HepG2 (cell line): ENCODE results near the gene EGR1. TPM values are rescaled to one million over a fixed set of nuclear protein-coding genes. Genes with fewer than 3 reads are reported as not detected.
A peak's percentile ranks its signal among the peaks of the same experiment; 100 is the strongest.

Experiments
- FOSL2 ChIP-seq: sonication (generic); formaldehyde crosslinking; IDR thresholded peaks from 2 replicates; pipeline ENCODE4 v1.4.0; 2020; ENCODE audit warnings: missing genetic modification reagents
- IKZF5 ChIP-seq: IDR thresholded peaks from 2 replicates; pipeline ENCODE4 v1.6.1; 2018; ENCODE audit warnings: missing genetic modification reagents, mild to moderate bottlenecking, missing compliant biosample characterization
- KLF12 ChIP-seq: sonication (generic); formaldehyde crosslinking; IDR thresholded peaks from 2 replicates; pipeline ENCODE4 v1.4.0; 2020; ENCODE audit warnings: missing genetic modification reagents, borderline replicate concordance
- NBN ChIP-seq: fragments of 450-650 bp; conservative IDR thresholded peaks from 2 replicates; pipeline ENCODE4 v1.6.1; 2017
- NFKBIZ ChIP-seq: IDR thresholded peaks from 2 replicates; pipeline ENCODE4 v1.6.1; 2018; ENCODE audit warnings: missing genetic modification reagents, missing compliant biosample characterization
- ONECUT2 ChIP-seq: sonication (generic); formaldehyde crosslinking; IDR thresholded peaks from 2 replicates; pipeline ENCODE4 v1.4.0; 2020; ENCODE audit warnings: missing genetic modification reagents
- RBFOX2 ChIP-seq: fragments of 200-400 bp; formaldehyde crosslinking; IDR thresholded peaks from 2 replicates; pipeline ENCODE4 v1.6.1; 2017; ENCODE audit warnings: low read depth, mild to moderate bottlenecking, low read length
- SRSF4 ChIP-seq: fragments of 200-400 bp; formaldehyde crosslinking; IDR thresholded peaks from one replicate; pipeline ENCODE4 v1.6.1; 2018; ENCODE audit warnings: mild to moderate bottlenecking, low read depth, low read length, moderate library complexity; ENCODE audit not compliant: poor library complexity, severe bottlenecking
- TCF7 ChIP-seq: sonication (generic); IDR thresholded peaks from 2 replicates; pipeline ENCODE4 v1.6.1; 2016; ENCODE audit warnings: antibody characterized with exemption, low read depth
- ZFP36L1 ChIP-seq: sonication (generic); formaldehyde crosslinking; IDR thresholded peaks from 2 replicates; pipeline ENCODE4 v1.8.0; 2022; ENCODE audit warnings: mild to moderate bottlenecking, missing genetic modification reagents, moderate library complexity
- ZMYM2 ChIP-seq: sonication (generic); formaldehyde crosslinking; IDR thresholded peaks from 2 replicates; pipeline ENCODE4 v1.8.0; 2022; ENCODE audit warnings: mild to moderate bottlenecking, missing genetic modification reagents
- ZNF33A ChIP-seq: sonication (generic); formaldehyde crosslinking; IDR thresholded peaks from 2 replicates; pipeline ENCODE4 v1.5.1; 2020; ENCODE audit warnings: missing genetic modification reagents, mild to moderate bottlenecking, moderate library complexity, borderline replicate concordance
- ZNF704 ChIP-seq: sonication (generic); formaldehyde crosslinking; IDR thresholded peaks from 2 replicates; pipeline ENCODE4 v1.8.1; 2023; ENCODE audit warnings: mild to moderate bottlenecking, inconsistent platforms, moderate library complexity, missing genetic modification reagents, borderline replicate concordance
- ZNF878 ChIP-seq: sonication (generic); formaldehyde crosslinking; IDR thresholded peaks from 2 replicates; pipeline ENCODE4 v1.8.1; 2023; ENCODE audit warnings: mild to moderate bottlenecking, missing genetic modification reagents, moderate library complexity
- ZSCAN5A ChIP-seq: sonication (generic); formaldehyde crosslinking; IDR thresholded peaks from 2 replicates; pipeline ENCODE4 v1.8.0; 2022; ENCODE audit warnings: mild to moderate bottlenecking, missing genetic modification reagents, borderline replicate concordance
- polyA plus RNA-seq, 8 experiments: library from polyadenylated mRNA; depleted of rRNA in 3 of 8; stranded (reverse) in 7 of 8; unstranded in 1 of 8; fragments of >200 nt; fragmentation: Illumina TruSeq in 4 of 8; extraction: Trizol in 4 of 8; gene quantifications; 2 replicates each; pipeline versions ENCODE4 v1.2.1 to v1.2.3, GENCODE V29; 2011 to 2016; ENCODE audit warnings: low read depth in 4 of 8, missing spikeins in 1 of 8, mixed read lengths in 1 of 8; ENCODE audit not compliant: insufficient read depth in 1 of 8
- total RNA-seq, 5 experiments: library from RNA; depleted of rRNA; stranded (reverse); fragments of >200 nt; fragmentation: Illumina TruSeq; extraction: Trizol; gene quantifications; 2 replicates each; pipeline ENCODE4 v1.2.3, GENCODE V29; 2016; ENCODE audit warnings: low read depth in 1 of 5
- TF ChIP-seq, protein P1 (sequence below): sonication (generic); formaldehyde crosslinking; IDR thresholded peaks from 2 replicates; pipeline ENCODE4 v1.4.0; 2020; ENCODE audit warnings: low read depth, mild to moderate bottlenecking, missing genetic modification reagents
- TF ChIP-seq, protein P2 (sequence below): IDR thresholded peaks from 2 replicates; pipeline ENCODE4 v1.6.1; 2016
- TF ChIP-seq, protein P3 (sequence below): sonication (generic); formaldehyde crosslinking; IDR thresholded peaks from 2 replicates; pipeline ENCODE4 v1.4.0; 2020; ENCODE audit warnings: missing genetic modification reagents, borderline replicate concordance

EGR1 gene
- total and polyA plus RNA-seq, 2 of the 13 experiments (the other 11 are each of a cell fraction or from before 2014, with no cell fraction given) = 4.1 to 4.5 TPM

DNA sequence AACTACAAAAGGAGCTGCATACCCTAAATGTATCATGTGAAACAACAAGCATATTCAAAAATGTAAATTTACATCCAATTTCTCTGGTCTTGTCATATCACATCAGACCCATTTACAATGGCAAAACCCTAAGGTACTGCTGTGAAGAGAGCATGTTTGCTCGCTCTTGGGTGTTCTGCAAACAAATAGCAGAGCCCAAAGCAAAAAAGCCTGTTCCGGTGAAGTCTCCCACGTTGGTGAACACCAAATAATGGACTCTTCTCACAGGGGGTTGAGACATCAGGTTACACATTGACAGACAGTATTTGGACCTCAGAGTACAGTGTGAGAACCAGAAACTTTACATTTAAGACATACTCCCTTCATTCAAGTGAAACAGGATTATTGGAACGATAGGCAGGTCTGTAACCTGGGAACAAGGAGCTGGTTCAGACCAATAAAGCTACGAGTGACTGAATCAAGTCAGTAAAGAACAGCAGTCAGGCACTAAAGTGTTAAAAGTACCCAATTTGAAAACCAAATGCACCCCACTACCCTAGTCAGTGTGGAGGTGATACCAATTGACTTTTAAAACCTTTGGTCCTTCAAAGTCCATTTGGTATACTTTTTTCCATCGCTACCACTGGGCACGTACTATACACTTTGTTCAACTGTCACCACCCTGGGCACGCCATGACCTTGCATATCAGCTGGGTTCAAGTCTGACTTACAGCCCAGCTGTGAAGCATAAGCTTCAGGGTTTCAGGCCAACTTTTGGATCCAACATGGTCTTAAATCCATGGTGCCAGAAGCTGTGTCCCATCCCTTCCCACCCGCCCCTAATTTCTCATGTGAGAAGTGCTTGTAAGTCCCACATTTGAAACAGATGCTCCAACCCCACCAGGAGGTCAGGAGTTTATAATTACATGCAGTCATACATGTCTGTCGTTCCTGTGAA is 41.4 kb downstream of the EGR1 start (continued):
- TF ChIP-seq, protein P1, sequence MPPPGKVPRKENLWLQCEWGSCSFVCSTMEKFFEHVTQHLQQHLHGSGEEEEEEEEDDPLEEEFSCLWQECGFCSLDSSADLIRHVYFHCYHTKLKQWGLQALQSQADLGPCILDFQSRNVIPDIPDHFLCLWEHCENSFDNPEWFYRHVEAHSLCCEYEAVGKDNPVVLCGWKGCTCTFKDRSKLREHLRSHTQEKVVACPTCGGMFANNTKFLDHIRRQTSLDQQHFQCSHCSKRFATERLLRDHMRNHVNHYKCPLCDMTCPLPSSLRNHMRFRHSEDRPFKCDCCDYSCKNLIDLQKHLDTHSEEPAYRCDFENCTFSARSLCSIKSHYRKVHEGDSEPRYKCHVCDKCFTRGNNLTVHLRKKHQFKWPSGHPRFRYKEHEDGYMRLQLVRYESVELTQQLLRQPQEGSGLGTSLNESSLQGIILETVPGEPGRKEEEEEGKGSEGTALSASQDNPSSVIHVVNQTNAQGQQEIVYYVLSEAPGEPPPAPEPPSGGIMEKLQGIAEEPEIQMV (CRISPR knock-in tag) = no peak
- TF ChIP-seq KLF12 (CRISPR knock-in tag) = no peak
- peak; percentile 73; the same call in 1 of the 2 replicates for TF ChIP-seq ZMYM2 (CRISPR knock-in tag)
- TF ChIP-seq TCF7 = no peak
- TF ChIP-seq ONECUT2 (CRISPR knock-in tag) = no peak
- TF ChIP-seq IKZF5 (CRISPR knock-in tag) = peak; percentile 32; the same call in 1 of the 2 replicates
- no peak for TF ChIP-seq ZNF878 (CRISPR knock-in tag)
- TF ChIP-seq ZNF33A (CRISPR knock-in tag) = no peak
- no peak for TF ChIP-seq RBFOX2
- peak; percentile 50 for TF ChIP-seq FOSL2
- TF ChIP-seq SRSF4 = no peak
- no peak for TF ChIP-seq NBN
- 0 out of 2 replicates have a peak, but pooled peaks have one; percentile 36 for TF ChIP-seq ZFP36L1
- no peak for TF ChIP-seq ZNF704 (CRISPR knock-in tag)
- no peak for TF ChIP-seq ZSCAN5A
- TF ChIP-seq, protein P2, sequence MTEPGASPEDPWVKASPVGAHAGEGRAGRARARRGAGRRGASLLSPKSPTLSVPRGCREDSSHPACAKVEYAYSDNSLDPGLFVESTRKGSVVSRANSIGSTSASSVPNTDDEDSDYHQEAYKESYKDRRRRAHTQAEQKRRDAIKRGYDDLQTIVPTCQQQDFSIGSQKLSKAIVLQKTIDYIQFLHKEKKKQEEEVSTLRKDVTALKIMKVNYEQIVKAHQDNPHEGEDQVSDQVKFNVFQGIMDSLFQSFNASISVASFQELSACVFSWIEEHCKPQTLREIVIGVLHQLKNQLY (CRISPR knock-in tag) = no peak
- TF ChIP-seq NFKBIZ (CRISPR knock-in tag) = 0 out of 2 replicates have a peak, but pooled peaks have one; percentile 31
- TF ChIP-seq, protein P3, sequence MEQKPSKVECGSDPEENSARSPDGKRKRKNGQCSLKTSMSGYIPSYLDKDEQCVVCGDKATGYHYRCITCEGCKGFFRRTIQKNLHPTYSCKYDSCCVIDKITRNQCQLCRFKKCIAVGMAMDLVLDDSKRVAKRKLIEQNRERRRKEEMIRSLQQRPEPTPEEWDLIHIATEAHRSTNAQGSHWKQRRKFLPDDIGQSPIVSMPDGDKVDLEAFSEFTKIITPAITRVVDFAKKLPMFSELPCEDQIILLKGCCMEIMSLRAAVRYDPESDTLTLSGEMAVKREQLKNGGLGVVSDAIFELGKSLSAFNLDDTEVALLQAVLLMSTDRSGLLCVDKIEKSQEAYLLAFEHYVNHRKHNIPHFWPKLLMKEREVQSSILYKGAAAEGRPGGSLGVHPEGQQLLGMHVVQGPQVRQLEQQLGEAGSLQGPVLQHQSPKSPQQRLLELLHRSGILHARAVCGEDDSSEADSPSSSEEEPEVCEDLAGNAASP (CRISPR knock-in tag) = no peak
